ENCODE data around the gene PER3.
A peak's percentile ranks its signal among the peaks of the same experiment; 100 is the strongest.

Gene PER3

GRCh38 chr1:7821282-7821681 lies 37.2 kb downstream of the PER3 start:
- Mint-ChIP-seq H3K36me3 (ENCODE audit: insufficient read depth) (peaks cover under 1% of the 10 kb centered on the region), H3K27ac (ENCODE audit: low read depth) (no peak overlapping the region)

GRCh38 chr1:7824701-7825100 lies 40.6 kb downstream of the PER3 start:
- DNase-seq (ENCODE audit: low spot score in 2 of 2), result no peak
- Mint-ChIP-seq H3K36me3 (ENCODE audit: insufficient read depth) (peaks cover 10% of the 10 kb centered on the region), H3K4me1 (peaks cover 6% of the 10 kb centered on the region), H3K27me3 (no peaks in the 10 kb centered on the region), H3K9me3 (no peaks in the 10 kb centered on the region), H3K4me3 (no peak overlapping the region), H3K27ac (ENCODE audit: low read depth) (no peak overlapping the region)
- no peak for ATAC-seq (replicated peaks; ENCODE audit: extremely low read depth, poor library complexity, severe bottlenecking)

More at GRCh38 chr1:7821282-7821681, 37.2 kb downstream of the PER3 start:
- no peaks in the 10 kb centered on the region for H3K4me1 Mint-ChIP-seq
- no peaks in the 10 kb centered on the region for H3K27me3 Mint-ChIP-seq
- no peak overlapping the region for H3K4me3 Mint-ChIP-seq
- ATAC-seq (replicated peaks; ENCODE audit: extremely low read depth, poor library complexity, severe bottlenecking), result no peak
- DNase-seq (ENCODE audit: low spot score in 2 of 2), result no peak
- no peaks in the 10 kb centered on the region for H3K9me3 Mint-ChIP-seq

GRCh38 chr1:7826363-7826762 lies 42.3 kb downstream of the PER3 start:
- Mint-ChIP-seq H3K4me1 (peaks cover 6% of the 10 kb centered on the region), H3K4me3 (peak overlapping the region; percentile 90), H3K27ac (ENCODE audit: low read depth) (peak overlapping the region; percentile 97)

GRCh38 chr1:7827126-7827955 lies 43.2 kb downstream of the PER3 start:
- Mint-ChIP-seq H3K4me1 (peaks cover 6% of the 10 kb centered on the region), H3K4me3 (peak overlapping the region; percentile 90), H3K27me3 (no peaks in the 10 kb centered on the region), H3K36me3 (ENCODE audit: insufficient read depth) (peaks cover 10% of the 10 kb centered on the region), H3K27ac (ENCODE audit: low read depth) (peak overlapping the region; percentile 97), H3K9me3 (no peaks in the 10 kb centered on the region)
- DNase-seq (ENCODE audit: low spot score in 2 of 2) (peak; percentile 15 to 22), ATAC-seq (replicated peaks; ENCODE audit: extremely low read depth, poor library complexity, severe bottlenecking) (peak; percentile 32)

More at GRCh38 chr1:7826363-7826762, 42.3 kb downstream of the PER3 start:
- DNase-seq (ENCODE audit: low spot score in 2 of 2) (no peak), ATAC-seq (replicated peaks; ENCODE audit: extremely low read depth, poor library complexity, severe bottlenecking) (no peak)
- Mint-ChIP-seq H3K27me3 (no peaks in the 10 kb centered on the region), H3K9me3 (no peaks in the 10 kb centered on the region), H3K36me3 (ENCODE audit: insufficient read depth) (peaks cover 10% of the 10 kb centered on the region)

GRCh38 chr1:7831458-7831857 lies 47.4 kb downstream of the PER3 start:
- no peaks in the 10 kb centered on the region for H3K27me3 Mint-ChIP-seq
- H3K4me3 Mint-ChIP-seq, result no peak overlapping the region
- no peak for DNase-seq (ENCODE audit: low spot score in 2 of 2)
- no peak overlapping the region for H3K27ac Mint-ChIP-seq (ENCODE audit: low read depth)
- peaks cover 18% of the 10 kb centered on the region for H3K36me3 Mint-ChIP-seq (ENCODE audit: insufficient read depth)
- H3K9me3 Mint-ChIP-seq, result no peaks in the 10 kb centered on the region
- peaks cover 6% of the 10 kb centered on the region for H3K4me1 Mint-ChIP-seq
- ATAC-seq (replicated peaks; ENCODE audit: extremely low read depth, poor library complexity, severe bottlenecking), result no peak

GRCh38 chr1:7833035-7833434 lies 48.9 kb downstream of the PER3 start:
- Mint-ChIP-seq H3K9me3 (no peaks in the 10 kb centered on the region), H3K36me3 (ENCODE audit: insufficient read depth) (peaks cover 14% of the 10 kb centered on the region), H3K4me3 (no peak overlapping the region), H3K4me1 (no peaks in the 10 kb centered on the region), H3K27ac (ENCODE audit: low read depth) (no peak overlapping the region), H3K27me3 (no peaks in the 10 kb centered on the region)
- no peak for ATAC-seq (replicated peaks; ENCODE audit: extremely low read depth, poor library complexity, severe bottlenecking)
- DNase-seq (ENCODE audit: low spot score in 2 of 2), result no peak

GRCh38 chr1:7838714-7839113 lies 54.6 kb downstream of the PER3 start:
- Mint-ChIP-seq H3K9me3 (peaks cover 6% of the 10 kb centered on the region), H3K36me3 (ENCODE audit: insufficient read depth) (peaks cover 27% of the 10 kb centered on the region), H3K27me3 (no peaks in the 10 kb centered on the region), H3K4me3 (no peak overlapping the region), H3K27ac (ENCODE audit: low read depth) (no peak overlapping the region), H3K4me1 (no peaks in the 10 kb centered on the region)
- DNase-seq (ENCODE audit: low spot score in 2 of 2) (no peak), ATAC-seq (replicated peaks; ENCODE audit: extremely low read depth, poor library complexity, severe bottlenecking) (no peak)

GRCh38 chr1:7839526-7839925 lies 55.4 kb downstream of the PER3 start:
- peaks cover 25% of the 10 kb centered on the region for H3K36me3 Mint-ChIP-seq (ENCODE audit: insufficient read depth)
- H3K27me3 Mint-ChIP-seq, result no peaks in the 10 kb centered on the region
- H3K27ac Mint-ChIP-seq (ENCODE audit: low read depth), result no peak overlapping the region
- no peak for DNase-seq (ENCODE audit: low spot score in 2 of 2)
- H3K4me3 Mint-ChIP-seq, result no peak overlapping the region
- no peak for ATAC-seq (replicated peaks; ENCODE audit: extremely low read depth, poor library complexity, severe bottlenecking)
- H3K9me3 Mint-ChIP-seq, result peaks cover 6% of the 10 kb centered on the region
- no peaks in the 10 kb centered on the region for H3K4me1 Mint-ChIP-seq

GRCh38 chr1:7842517-7842916 lies 58.4 kb downstream of the PER3 start:
- H3K4me1 Mint-ChIP-seq, result no peaks in the 10 kb centered on the region
- no peak for ATAC-seq (replicated peaks; ENCODE audit: extremely low read depth, poor library complexity, severe bottlenecking)
- H3K27me3 Mint-ChIP-seq, result no peaks in the 10 kb centered on the region
- peaks cover 6% of the 10 kb centered on the region for H3K9me3 Mint-ChIP-seq
- H3K27ac Mint-ChIP-seq (ENCODE audit: low read depth), result no peak overlapping the region
- peaks cover 17% of the 10 kb centered on the region for H3K36me3 Mint-ChIP-seq (ENCODE audit: insufficient read depth)
- DNase-seq (ENCODE audit: low spot score in 2 of 2), result no peak
- no peak overlapping the region for H3K4me3 Mint-ChIP-seq

- Mint-ChIP-seq H3K36me3 (ENCODE audit: insufficient read depth) (peaks cover 5% of the 10 kb centered on the region), H3K4me1 (no peaks in the 10 kb centered on the region), H3K27ac (ENCODE audit: low read depth) (no peak overlapping the region), H3K27me3 (peaks cover 7% of the 10 kb centered on the region), H3K4me3 (no peak overlapping the region), H3K9me3 (no peaks in the 10 kb centered on the region)
- DNase-seq (ENCODE audit: low spot score in 2 of 2) (no peak), ATAC-seq (replicated peaks; ENCODE audit: extremely low read depth, poor library complexity, severe bottlenecking) (no peak)
These were observed 61.7 kb downstream of the PER3 start for GRCh38 chr1:7845761-7846160.

- ATAC-seq (replicated peaks; ENCODE audit: extremely low read depth, poor library complexity, severe bottlenecking) (no peak), DNase-seq (ENCODE audit: low spot score in 2 of 2) (no peak)
- Mint-ChIP-seq H3K36me3 (ENCODE audit: insufficient read depth) (peaks cover 5% of the 10 kb centered on the region), H3K4me3 (no peak overlapping the region), H3K27me3 (peaks cover 16% of the 10 kb centered on the region), H3K9me3 (no peaks in the 10 kb centered on the region), H3K4me1 (no peaks in the 10 kb centered on the region), H3K27ac (ENCODE audit: low read depth) (no peak overlapping the region)
These were observed 62.6 kb downstream of the PER3 start for GRCh38 chr1:7846656-7847055.

- Mint-ChIP-seq H3K27ac (ENCODE audit: low read depth) (no peak overlapping the region), H3K27me3 (peaks cover 16% of the 10 kb centered on the region), H3K9me3 (no peaks in the 10 kb centered on the region), H3K36me3 (ENCODE audit: insufficient read depth) (peaks cover 5% of the 10 kb centered on the region), H3K4me3 (no peak overlapping the region), H3K4me1 (no peaks in the 10 kb centered on the region)
- no peak for ATAC-seq (replicated peaks; ENCODE audit: extremely low read depth, poor library complexity, severe bottlenecking)
- no peak for DNase-seq (ENCODE audit: low spot score in 2 of 2)
These were observed 63.5 kb downstream of the PER3 start for GRCh38 chr1:7847599-7847998.

- Mint-ChIP-seq H3K27ac (ENCODE audit: low read depth) (no peak overlapping the region), H3K27me3 (peaks cover 16% of the 10 kb centered on the region)
- DNase-seq (ENCODE audit: low spot score in 2 of 2), result no peak
These were observed 66.7 kb downstream of the PER3 start for GRCh38 chr1:7850786-7851185.

More at GRCh38 chr1:7850786-7851185, 66.7 kb downstream of the PER3 start:
- no peak for ATAC-seq (replicated peaks; ENCODE audit: extremely low read depth, poor library complexity, severe bottlenecking)
- peaks cover 4% of the 10 kb centered on the region for H3K36me3 Mint-ChIP-seq (ENCODE audit: insufficient read depth)
- H3K4me1 Mint-ChIP-seq, result no peaks in the 10 kb centered on the region
- no peaks in the 10 kb centered on the region for H3K9me3 Mint-ChIP-seq
- no peak overlapping the region for H3K4me3 Mint-ChIP-seq
